GM23248 (cell line): Measurements from ENCODE around the gene ACVR1C. TPM values are rescaled to one million over a fixed set of nuclear protein-coding genes. Genes with fewer than 3 reads are reported as not detected.

Experiments used
- DNase-seq: peaks from one replicate; pipeline ENCODE4 v3.0.0-alpha.2; 2015
- H2AFZ ChIP-seq: fragments of 200-600 bp; sonication (generic); 2 replicates; pipeline ENCODE4 v1.6.1; 2016; ENCODE audit warnings: antibody characterized with exemption
- H3F3A ChIP-seq: fragments of 200-600 bp; sonication (generic); 2 replicates; pipeline ENCODE4 v1.6.1; 2016; ENCODE audit warnings: mild to moderate bottlenecking, antibody characterized with exemption, mixed run types; ENCODE audit not compliant: insufficient read depth
- H3K27ac ChIP-seq: fragments of 200-600 bp; sonication (generic); 2 replicates; pipeline ENCODE4 v1.5.1; 2016; ENCODE audit warnings: mild to moderate bottlenecking
- H3K27me3 ChIP-seq: fragments of 200-600 bp; sonication (generic); replicated peaks from 2 replicates; pipeline ENCODE4 v1.6.1; 2016; ENCODE audit warnings: mild to moderate bottlenecking; ENCODE audit not compliant: insufficient read depth
- H3K36me3 ChIP-seq: fragments of 200-600 bp; sonication (generic); 2 replicates; pipeline ENCODE4 v1.6.1; 2016; ENCODE audit warnings: low read depth, mild to moderate bottlenecking
- H3K4me1 ChIP-seq: fragments of 200-600 bp; sonication (generic); 2 replicates; pipeline ENCODE4 v1.6.1; 2016; ENCODE audit warnings: mild to moderate bottlenecking; ENCODE audit not compliant: insufficient read depth
- H3K4me2 ChIP-seq: fragments of 200-600 bp; sonication (generic); one replicate; pipeline ENCODE4 v1.6.1; 2016; ENCODE audit warnings: mild to moderate bottlenecking; ENCODE audit not compliant: unreplicated experiment
- H3K4me3 ChIP-seq: fragments of 200-600 bp; sonication (generic); 2 replicates; pipeline ENCODE4 v1.5.1; 2016; ENCODE audit warnings: mild to moderate bottlenecking
- H3K79me2 ChIP-seq: fragments of 200-600 bp; sonication (generic); 2 replicates; pipeline ENCODE4 v1.6.1; 2016; ENCODE audit warnings: mild to moderate bottlenecking; ENCODE audit not compliant: insufficient read depth
- H3K9ac ChIP-seq: fragments of 200-600 bp; sonication (generic); 2 replicates; pipeline ENCODE4 v1.6.1; 2016; ENCODE audit warnings: mild to moderate bottlenecking
- H3K9me2 ChIP-seq: fragments of 200-600 bp; sonication (generic); 2 replicates; pipeline ENCODE4 v1.6.1; 2016; ENCODE audit warnings: mixed run types, mild to moderate bottlenecking, moderate library complexity; ENCODE audit not compliant: insufficient read depth
- H3K9me3 ChIP-seq: fragments of 200-600 bp; sonication (generic); one replicate; pipeline ENCODE4 v1.6.1; 2017; ENCODE audit warnings: low read depth
- H4K20me1 ChIP-seq: fragments of 200-600 bp; sonication (generic); 2 replicates; pipeline ENCODE4 v1.6.0; 2016; ENCODE audit not compliant: insufficient read depth
- EZH2 ChIP-seq: fragments of 200-600 bp; sonication (generic); IDR thresholded peaks from 2 replicates; pipeline ENCODE4 v1.6.1; 2018; ENCODE audit warnings: antibody characterized with exemption, mild to moderate bottlenecking; ENCODE audit not compliant: insufficient read depth, poor library complexity, severe bottlenecking
- EZH2phosphoT487 ChIP-seq: fragments of 200-600 bp; sonication (generic); IDR thresholded peaks from 2 replicates; pipeline ENCODE4 v1.6.1; 2018; ENCODE audit warnings: antibody characterized with exemption, moderate library complexity, mild to moderate bottlenecking, low read depth; ENCODE audit not compliant: insufficient read depth
- WGBS, 2 experiments: methylation state at CpG; one replicate each; pipeline ENCODE4 v1.1.6; 2015 to 2017; ENCODE audit warnings: low lambda C conversion rate in 2 of 2, low coverage in 1 of 2; ENCODE audit errors: missing lambda C conversion rate in 2 of 2; 5-methylcytosine and 5-hydroxymethylcytosine counted together
- in situ Hi-C: fragments of 300-500 bp; cut with MboI; formaldehyde crosslinking; loops from 2 replicates; pipeline ENCODE4 v1.15.0; 2020
- polyA plus RNA-seq: library from polyadenylated mRNA; unstranded; fragments of >200 nt; fragmentation: Nextera tagmentation; extraction: Ambion mirVana; gene quantifications from 2 replicates; pipeline ENCODE4 v1.2.1, GENCODE V29; 2016
- total RNA-seq: library from RNA; depleted of rRNA; stranded (reverse); fragments of >200 nt; shearing (Covaris generic); gene quantifications from 2 replicates; pipeline ENCODE4 v1.2.3, GENCODE V29; 2014

ACVR1C gene
- total and polyA plus RNA-seq, 2 experiments from 2014 or later = 0.32 TPM; not detected in 1

GRCh38 chr2:157540102-157540501 lies 88.6 kb downstream of the ACVR1C start:
- H2AFZ ChIP-seq = no peak overlapping the region
- H3K9ac ChIP-seq = no peak overlapping the region
- H3K9me3 ChIP-seq = no peaks in the 10 kb centered on the region
- H3K4me1 ChIP-seq = no peaks in the 10 kb centered on the region
- no peak for TF ChIP-seq EZH2
- no peak for TF ChIP-seq EZH2phosphoT487
- no peaks in the 10 kb centered on the region for H4K20me1 ChIP-seq
- H3K4me2 ChIP-seq = no peak overlapping the region
- no peaks in the 10 kb centered on the region for H3F3A ChIP-seq
- no peaks in the 10 kb centered on the region for H3K9me2 ChIP-seq
- in situ Hi-C loops = no loop called here
- no peaks in the 10 kb centered on the region for H3K36me3 ChIP-seq
- no peak overlapping the region for H3K4me3 ChIP-seq
- H3K27ac ChIP-seq = no peak overlapping the region
- no peaks in the 10 kb centered on the region for H3K79me2 ChIP-seq
- 87 to 88% methylated on average over 4 to 5 of the region's 5 CpGs for WGBS, 2 experiments
- no peak for DNase-seq
- H3K27me3 ChIP-seq = no peaks in the 10 kb centered on the region

GRCh38 chr2:157538064-157538463 lies 90.6 kb downstream of the ACVR1C start:
- Histone ChIP-seq H3K4me2 (no peak overlapping the region), H3K36me3 (no peaks in the 10 kb centered on the region), H3K9me2 (no peaks in the 10 kb centered on the region)

GRCh38 chr2:157536815-157537214 lies 91.8 kb downstream of the ACVR1C start:
- no peaks in the 10 kb centered on the region for H3K9me2 ChIP-seq
- H3K27me3 ChIP-seq = no peaks in the 10 kb centered on the region
- H3K4me2 ChIP-seq = no peak overlapping the region
- H2AFZ ChIP-seq = no peak overlapping the region
- TF ChIP-seq EZH2phosphoT487 = no peak
- no peak for TF ChIP-seq EZH2
- no peaks in the 10 kb centered on the region for H4K20me1 ChIP-seq
- H3K79me2 ChIP-seq = no peaks in the 10 kb centered on the region
- no peak overlapping the region for H3K27ac ChIP-seq
- no peaks in the 10 kb centered on the region for H3K4me1 ChIP-seq
- WGBS, 2 experiments = 3 to 11% methylated on average over 1 of the region's 1 CpG
- in situ Hi-C loops = no loop called here
- no peak overlapping the region for H3K4me3 ChIP-seq
- no peaks in the 10 kb centered on the region for H3K36me3 ChIP-seq
- H3K9ac ChIP-seq = no peak overlapping the region
- DNase-seq = no peak
- no peaks in the 10 kb centered on the region for H3F3A ChIP-seq
- H3K9me3 ChIP-seq = no peaks in the 10 kb centered on the region

More at GRCh38 chr2:157538064-157538463, 90.6 kb downstream of the ACVR1C start:
- no peak overlapping the region for H3K4me3 ChIP-seq
- no peaks in the 10 kb centered on the region for H3K27me3 ChIP-seq
- WGBS, 2 experiments = 33 to 36% methylated on average over 1 of the region's 1 CpG
- H3K9ac ChIP-seq = no peak overlapping the region
- no peaks in the 10 kb centered on the region for H3K79me2 ChIP-seq
- no peak overlapping the region for H2AFZ ChIP-seq
- H3F3A ChIP-seq = no peaks in the 10 kb centered on the region
- no peaks in the 10 kb centered on the region for H4K20me1 ChIP-seq
- no peak for DNase-seq
- in situ Hi-C loops = no loop called here
- H3K9me3 ChIP-seq = no peaks in the 10 kb centered on the region
- H3K27ac ChIP-seq = no peak overlapping the region
- no peak for TF ChIP-seq EZH2
- no peak for TF ChIP-seq EZH2phosphoT487
- no peaks in the 10 kb centered on the region for H3K4me1 ChIP-seq

- Histone ChIP-seq H3K4me2 (no peak overlapping the region), H3K36me3 (no peaks in the 10 kb centered on the region), H4K20me1 (no peaks in the 10 kb centered on the region), H3K4me3 (no peak overlapping the region), H3K27ac (no peak overlapping the region), H3K4me1 (no peaks in the 10 kb centered on the region), H3F3A (no peaks in the 10 kb centered on the region), H3K79me2 (no peaks in the 10 kb centered on the region), H3K9me3 (no peaks in the 10 kb centered on the region), H3K9me2 (no peaks in the 10 kb centered on the region), H3K27me3 (0 out of 2 replicates have a peak, but pooled peaks cover 11% of the 10 kb centered on the region), H3K9ac (no peak overlapping the region), H2AFZ (no peak overlapping the region)
- TF ChIP-seq EZH2phosphoT487 (no peak), EZH2 (no peak)
- in situ Hi-C loops = no loop called here
- 59 to 69% methylated on average over 4 of the region's 4 CpGs for WGBS, 2 experiments
- no peak for DNase-seq
Measured at GRCh38 chr2:157528963-157529751, 99.5 kb downstream of the ACVR1C start.
